WERI-Rb-1 (cell line): Measurements from ENCODE around the gene KPNB1.

Experiments
- DNase-seq: peaks from one replicate; pipeline ENCODE4 v3.0.0-alpha.2; 2020
- H3K27ac ChIP-seq: fragments of 250-450 bp; sonication (Bioruptor Pico); 2 replicates; pipeline ENCODE4 v1.5.1; 2020; ENCODE audit warnings: mild to moderate bottlenecking, moderate library complexity
- H3K27me3 ChIP-seq: fragments of 250-450 bp; sonication (Bioruptor Pico); 2 replicates; pipeline ENCODE4 v1.5.1; 2021; ENCODE audit warnings: mild to moderate bottlenecking, low read depth, moderate library complexity; ENCODE audit not compliant: insufficient read depth, severe bottlenecking
- H3K36me3 ChIP-seq: fragments of 250-450 bp; sonication (Bioruptor Pico); 2 replicates; pipeline ENCODE4 v1.5.1; 2020; ENCODE audit warnings: mild to moderate bottlenecking, moderate library complexity
- H3K4me3 ChIP-seq: 2 replicates; pipeline ENCODE4 v1.5.1; 2011; ENCODE audit warnings: low read depth, mild to moderate bottlenecking, control low read depth, low read length
- H3K9me3 ChIP-seq: fragments of 250-450 bp; sonication (Bioruptor Pico); 2 replicates; pipeline ENCODE4 v1.5.1; 2021; ENCODE audit warnings: mild to moderate bottlenecking, moderate library complexity; ENCODE audit not compliant: severe bottlenecking
- TF ChIP-seq, protein P1 (sequence below): IDR thresholded peaks from 2 replicates; pipeline ENCODE4 v1.5.1; 2011; ENCODE audit warnings: low read depth, mild to moderate bottlenecking, control low read depth, inconsistent platforms, low read length

Gene KPNB1

DNA sequence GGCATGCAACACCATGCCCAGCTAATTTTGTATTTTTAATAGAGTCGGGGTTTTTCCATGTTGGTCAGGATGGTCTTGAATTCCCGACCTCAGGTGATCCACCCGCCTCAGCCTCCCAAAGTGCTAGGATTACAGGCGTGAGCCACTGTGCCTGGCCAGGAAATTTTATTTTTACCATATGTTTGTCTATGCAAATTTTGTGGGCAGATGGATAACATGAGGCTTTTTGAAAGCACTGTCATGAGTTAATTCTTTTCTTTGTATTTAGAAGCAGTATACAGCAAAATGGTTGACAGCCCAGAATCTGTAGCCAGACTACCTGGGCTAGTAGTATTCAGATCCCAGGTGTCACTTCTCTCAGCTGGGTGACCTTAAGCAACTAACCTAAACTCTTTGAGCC lies 8.5 kb upstream of the KPNB1 start:
- H3K27me3 ChIP-seq, result no peaks in the 10 kb centered on the region
- TF ChIP-seq, protein P1, sequence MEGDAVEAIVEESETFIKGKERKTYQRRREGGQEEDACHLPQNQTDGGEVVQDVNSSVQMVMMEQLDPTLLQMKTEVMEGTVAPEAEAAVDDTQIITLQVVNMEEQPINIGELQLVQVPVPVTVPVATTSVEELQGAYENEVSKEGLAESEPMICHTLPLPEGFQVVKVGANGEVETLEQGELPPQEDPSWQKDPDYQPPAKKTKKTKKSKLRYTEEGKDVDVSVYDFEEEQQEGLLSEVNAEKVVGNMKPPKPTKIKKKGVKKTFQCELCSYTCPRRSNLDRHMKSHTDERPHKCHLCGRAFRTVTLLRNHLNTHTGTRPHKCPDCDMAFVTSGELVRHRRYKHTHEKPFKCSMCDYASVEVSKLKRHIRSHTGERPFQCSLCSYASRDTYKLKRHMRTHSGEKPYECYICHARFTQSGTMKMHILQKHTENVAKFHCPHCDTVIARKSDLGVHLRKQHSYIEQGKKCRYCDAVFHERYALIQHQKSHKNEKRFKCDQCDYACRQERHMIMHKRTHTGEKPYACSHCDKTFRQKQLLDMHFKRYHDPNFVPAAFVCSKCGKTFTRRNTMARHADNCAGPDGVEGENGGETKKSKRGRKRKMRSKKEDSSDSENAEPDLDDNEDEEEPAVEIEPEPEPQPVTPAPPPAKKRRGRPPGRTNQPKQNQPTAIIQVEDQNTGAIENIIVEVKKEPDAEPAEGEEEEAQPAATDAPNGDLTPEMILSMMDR, result no peak

DNA sequence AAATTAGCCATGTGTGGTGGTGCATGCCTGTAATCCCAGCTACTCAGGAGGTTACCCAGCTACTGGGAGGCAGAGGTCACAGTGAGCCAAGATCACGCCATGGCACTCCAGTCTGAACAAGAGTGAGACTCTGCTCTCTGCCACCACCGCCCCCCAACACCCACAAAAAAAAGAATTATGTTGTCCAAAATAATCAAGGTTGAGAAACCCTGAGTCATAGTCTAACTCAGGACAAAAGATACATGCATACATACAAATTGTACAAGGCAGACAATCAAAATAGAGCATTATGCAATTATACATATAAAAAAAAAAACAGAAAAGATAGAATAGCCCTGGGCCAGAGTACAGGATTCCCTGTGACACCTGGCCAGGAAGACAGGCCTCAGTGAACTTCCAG lies 6.6 kb upstream of the KPNB1 start:
- Histone ChIP-seq H3K4me3 (no peak overlapping the region), H3K9me3 (no peaks in the 10 kb centered on the region), H3K27me3 (no peaks in the 10 kb centered on the region), H3K27ac (no peak overlapping the region), H3K36me3 (no peaks in the 10 kb centered on the region; the same call in 1 of the 2 replicates)
- TF ChIP-seq, protein P1, result no peak
- DNase-seq, result no peak

More for the DNA sequence above, 8.5 kb upstream of the KPNB1 start:
- Histone ChIP-seq H3K36me3 (peaks cover 5% of the 10 kb centered on the region), H3K27ac (no peak overlapping the region), H3K4me3 (no peak overlapping the region), H3K9me3 (no peaks in the 10 kb centered on the region)
- no peak for DNase-seq

DNA sequence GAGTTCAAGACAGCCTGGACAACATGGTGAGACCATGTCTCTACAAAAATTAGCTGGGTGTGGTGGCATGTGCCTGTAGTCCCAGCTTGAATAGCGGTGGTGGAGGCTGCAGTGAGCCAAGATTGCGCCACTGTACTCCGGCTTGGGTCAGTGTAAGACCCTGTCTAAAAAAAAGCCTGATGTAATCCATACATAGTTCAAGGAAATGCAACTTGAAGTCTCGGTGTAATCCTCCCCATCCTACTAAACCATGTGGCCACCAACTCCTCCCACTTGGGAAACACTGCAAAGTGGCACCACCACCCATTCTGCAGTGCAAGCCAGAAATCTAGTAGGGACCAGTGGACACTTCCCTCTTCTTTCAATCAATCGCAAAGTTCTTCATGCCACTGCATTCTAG lies 5.4 kb upstream of the KPNB1 start:
- H3K27ac ChIP-seq, result no peak overlapping the region
- TF ChIP-seq, protein P1, result no peak
- no peaks in the 10 kb centered on the region for H3K27me3 ChIP-seq
- no peak overlapping the region for H3K4me3 ChIP-seq
- no peak for DNase-seq
- no peaks in the 10 kb centered on the region for H3K36me3 ChIP-seq
- H3K9me3 ChIP-seq, result no peaks in the 10 kb centered on the region

DNA sequence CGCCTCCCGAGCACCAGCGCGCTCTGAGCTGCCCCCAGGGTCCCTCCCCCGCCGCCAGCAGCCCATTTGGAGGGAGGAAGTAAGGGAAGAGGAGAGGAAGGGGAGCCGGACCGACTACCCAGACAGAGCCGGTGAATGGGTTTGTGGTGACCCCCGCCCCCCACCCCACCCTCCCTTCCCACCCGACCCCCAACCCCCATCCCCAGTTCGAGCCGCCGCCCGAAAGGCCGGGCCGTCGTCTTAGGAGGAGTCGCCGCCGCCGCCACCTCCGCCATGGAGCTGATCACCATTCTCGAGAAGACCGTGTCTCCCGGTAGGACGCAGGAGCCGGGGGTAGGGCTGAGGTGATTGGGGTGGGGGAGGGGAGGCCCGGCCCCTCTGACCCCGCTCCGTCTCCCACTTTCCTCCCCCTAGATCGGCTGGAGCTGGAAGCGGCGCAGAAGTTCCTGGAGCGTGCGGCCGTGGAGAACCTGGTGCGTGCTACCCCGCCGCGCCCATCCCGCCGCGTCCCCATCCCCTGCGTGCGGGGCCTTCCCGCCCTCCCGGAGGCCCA lies 329 bp downstream of the KPNB1 start:
- peaks cover 44% of the 10 kb centered on the region for H3K36me3 ChIP-seq
- H3K27ac ChIP-seq, result peak overlapping the region; percentile 97
- H3K4me3 ChIP-seq, result peak overlapping the region; percentile 79
- TF ChIP-seq, protein P1, result no peak
- no peaks in the 10 kb centered on the region for H3K9me3 ChIP-seq
- no peak for DNase-seq
- H3K27me3 ChIP-seq, result no peaks in the 10 kb centered on the region

DNA sequence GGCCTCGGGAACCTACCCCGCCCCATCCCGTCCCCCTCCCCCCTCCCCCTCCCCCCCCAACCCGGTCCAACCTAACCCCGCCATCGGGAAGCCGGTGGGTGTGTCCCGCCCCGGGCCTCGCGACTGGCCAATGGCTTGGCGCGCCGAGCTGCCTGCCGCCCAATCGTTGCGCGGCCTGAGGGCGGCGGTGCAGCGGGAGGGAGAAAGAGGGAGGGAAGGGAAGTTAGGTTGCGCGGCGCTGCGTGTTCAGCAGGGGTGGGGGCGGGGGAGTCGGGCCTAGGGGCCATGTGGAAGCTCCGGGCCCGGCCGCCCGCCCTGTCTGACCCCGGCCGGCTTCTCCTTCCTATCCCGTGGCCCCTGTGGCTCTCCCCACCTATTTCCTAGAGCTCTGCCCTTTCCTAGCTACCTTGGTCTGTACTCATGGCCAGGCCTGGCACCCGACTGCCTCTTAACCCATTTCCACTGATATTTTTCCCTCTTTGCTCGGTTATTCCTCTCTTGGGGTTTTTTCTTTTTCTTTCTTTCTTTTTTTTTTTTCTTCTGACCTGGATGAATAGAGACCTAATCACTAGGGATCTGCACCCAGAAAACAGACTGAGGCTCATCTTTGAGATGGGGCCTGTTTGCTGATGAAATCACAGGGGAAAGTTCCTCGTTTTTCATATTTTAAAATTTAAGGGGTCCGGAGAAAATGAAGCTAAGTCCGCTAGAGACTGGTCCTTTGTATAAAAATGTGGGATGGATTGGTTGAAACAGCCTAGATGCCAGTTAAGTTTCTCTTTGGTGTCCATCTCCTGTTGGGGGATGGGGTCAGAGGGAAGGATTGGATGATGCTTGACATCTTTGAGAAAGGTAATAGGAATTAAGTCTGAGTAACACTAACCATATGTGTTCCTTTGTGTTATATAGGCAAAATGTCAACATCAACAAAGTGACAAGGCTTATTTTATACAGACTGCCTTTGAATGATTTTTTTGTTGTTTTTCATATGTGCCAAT lies 1.1 kb downstream of the KPNB1 start:
- TF ChIP-seq, protein P1, result no peak
- Histone ChIP-seq H3K27me3 (no peaks in the 10 kb centered on the region), H3K36me3 (peaks cover 52% of the 10 kb centered on the region), H3K27ac (peak overlapping the region; percentile 97), H3K9me3 (no peaks in the 10 kb centered on the region), H3K4me3 (peak overlapping the region; percentile 88)
- peak; percentile 99 for DNase-seq
